HepG2 (cell line): ENCODE measurements around the gene NDUFB4.

Source experiments
- CTCF ChIP-seq: sonication (generic); formaldehyde crosslinking; IDR thresholded peaks from 2 replicates; pipeline ENCODE4 v1.5.0; 2020; ENCODE audit warnings: mild to moderate bottlenecking, missing genetic modification reagents, moderate library complexity
- GATA4 ChIP-seq: sonication (generic); IDR thresholded peaks from 2 replicates; pipeline ENCODE4 v1.6.1; 2016; ENCODE audit warnings: antibody characterized with exemption, low read depth, borderline replicate concordance
- JUN ChIP-seq: sonication (generic); formaldehyde crosslinking; IDR thresholded peaks from 2 replicates; pipeline ENCODE4 v1.4.0; 2020; ENCODE audit warnings: mild to moderate bottlenecking, missing genetic modification reagents
- MXD4 ChIP-seq: IDR thresholded peaks from 2 replicates; pipeline ENCODE4 v1.6.1; 2016; ENCODE audit warnings: mild to moderate bottlenecking, missing biosample characterization, missing genetic modification reagents
- POLR2A ChIP-seq, 2 experiments: IDR thresholded peaks; 2 replicates each; pipeline ENCODE4 v1.6.1; 2011; ENCODE audit warnings: low read depth in 2 of 2, low read length in 2 of 2, mild to moderate bottlenecking in 1 of 2, moderate library complexity in 1 of 2; ENCODE audit not compliant: insufficient read depth in 1 of 2
- PREB ChIP-seq: sonication (generic); formaldehyde crosslinking; IDR thresholded peaks from 2 replicates; pipeline ENCODE4 v1.4.0; 2020; ENCODE audit warnings: missing genetic modification reagents
- ZBTB21 ChIP-seq: sonication (generic); formaldehyde crosslinking; IDR thresholded peaks from 2 replicates; pipeline ENCODE4 v1.4.0; 2020; ENCODE audit warnings: missing genetic modification reagents
- ZFAT ChIP-seq: sonication (generic); formaldehyde crosslinking; conservative IDR thresholded peaks from 2 replicates; pipeline ENCODE4 v1.8.1; 2023; ENCODE audit warnings: missing genetic modification reagents, inconsistent platforms
- ZNF660 ChIP-seq: sonication (generic); formaldehyde crosslinking; IDR thresholded peaks from 2 replicates; pipeline ENCODE4 v1.5.1; 2020; ENCODE audit warnings: mild to moderate bottlenecking, low read depth, missing genetic modification reagents, borderline replicate concordance
- ZZZ3 ChIP-seq: sonication (generic); formaldehyde crosslinking; IDR thresholded peaks from 2 replicates; pipeline ENCODE4 v1.4.0; 2020; ENCODE audit warnings: missing genetic modification reagents, mild to moderate bottlenecking, borderline replicate concordance

GRCh38 chr3:120625159-120625586 lies 29.0 kb downstream of the NDUFB4 start:
- TF ChIP-seq POLR2A (IDR thresholded peaks at IDR 0.05; ENCODE audit: insufficient read depth in 1 of 2, low read depth in 2 of 2, low read length in 2 of 2) (no peak), ZZZ3 (no peak), JUN (CRISPR knock-in tag) (no peak), ZBTB21 (no peak), PREB (CRISPR knock-in tag) (no peak), ZNF660 (CRISPR knock-in tag) (no peak), GATA4 (no peak), MXD4 (no peak), ZFAT (no peak), CTCF (CRISPR knock-in tag) (no peak)
